CD14-positive monocyte (primary cell): ENCODE data around the gene DOCK6. TPM values are rescaled to one million over a fixed set of nuclear protein-coding genes. Genes with fewer than 3 reads are reported as not detected.

Experiments
- DNase-seq, 3 donors: peaks; one replicate each; pipeline ENCODE4 v3.0.0-alpha.2; 2011 to 2022
- H2AFZ ChIP-seq: 2 replicates; pipeline ENCODE4 v1.6.0; 2012; ENCODE audit warnings: mild to moderate bottlenecking, low read depth, low read length, inconsistent platforms; ENCODE audit not compliant: insufficient read depth, poor library complexity, severe bottlenecking
- H3K27ac ChIP-seq, 2 donors: 1 replicate in 1 of 2; 2 replicates in 1 of 2; pipeline ENCODE4 v1.5.1; 2012 to 2013; ENCODE audit warnings: low read length in 2 of 2, control low read depth in 1 of 2, inconsistent platforms in 1 of 2, low read depth in 1 of 2, mild to moderate bottlenecking in 1 of 2
- H3K27me3 ChIP-seq, 2 donors: one replicate each; pipeline versions ENCODE4 v1.6.0 to v1.6.1; 2011 to 2013; ENCODE audit warnings: low read length in 2 of 2; ENCODE audit not compliant: control insufficient read depth in 2 of 2, insufficient read depth in 2 of 2
- H3K36me3 ChIP-seq, 2 donors: replicated peaks in 1 of 2; 1 replicate in 1 of 2; 2 replicates in 1 of 2; pipeline versions ENCODE4 v1.5.1 to v1.6.1; 2012 to 2013; ENCODE audit warnings: low read length in 2 of 2, control low read depth in 1 of 2, inconsistent platforms in 1 of 2, mild to moderate bottlenecking in 1 of 2; ENCODE audit not compliant: insufficient read depth in 2 of 2, control insufficient read depth in 1 of 2
- H3K4me1 ChIP-seq, 2 donors: 1 replicate in 1 of 2; 2 replicates in 1 of 2; pipeline versions ENCODE4 v1.5.1 to v1.6.1; 2012 to 2013; ENCODE audit warnings: low read length in 2 of 2, control low read depth in 1 of 2, inconsistent platforms in 1 of 2, mild to moderate bottlenecking in 1 of 2, moderate library complexity in 1 of 2; ENCODE audit not compliant: insufficient read depth in 2 of 2, control insufficient read depth in 1 of 2
- H3K4me2 ChIP-seq: replicated peaks from 2 replicates; pipeline ENCODE3; 2012; ENCODE audit warnings: low read length, moderate library complexity, mild to moderate bottlenecking; ENCODE audit not compliant: poor library complexity, severe bottlenecking; ENCODE audit errors: extremely low read depth
- H3K4me3 ChIP-seq, 3 experiments: fragments of 200-600 bp in 1 of 3; sonication (generic) in 1 of 3; replicated peaks in 1 of 3; 1 replicate in 2 of 3; 2 replicates in 1 of 3; pipeline ENCODE4 v1.5.1; 2011 to 2013; ENCODE audit warnings: low read length in 3 of 3, mild to moderate bottlenecking in 3 of 3, control low read depth in 2 of 3, low read depth in 2 of 3, inconsistent platforms in 1 of 3, moderate library complexity in 1 of 3
- H3K79me2 ChIP-seq: 2 replicates; pipeline ENCODE4 v1.6.0; 2012; ENCODE audit warnings: mild to moderate bottlenecking, control low read depth, inconsistent platforms, low read length, moderate library complexity; ENCODE audit not compliant: insufficient read depth
- H3K9ac ChIP-seq: 2 replicates; pipeline ENCODE4 v1.6.0; 2017; ENCODE audit warnings: low read length, mild to moderate bottlenecking; ENCODE audit not compliant: insufficient read depth, poor library complexity, severe bottlenecking
- H3K9me3 ChIP-seq, 2 donors: replicated peaks in 1 of 2; 1 replicate in 1 of 2; 2 replicates in 1 of 2; pipeline versions ENCODE4 v1.5.1 to v1.6.1; 2012 to 2013; ENCODE audit warnings: low read length in 2 of 2, control low read depth in 1 of 2; ENCODE audit not compliant: control insufficient read depth in 1 of 2, insufficient read depth in 1 of 2
- H4K20me1 ChIP-seq: 2 replicates; pipeline ENCODE4 v1.6.0; 2012; ENCODE audit warnings: mild to moderate bottlenecking, low read length, control low read depth, moderate library complexity; ENCODE audit not compliant: insufficient read depth
- H3K27ac Mint-ChIP-seq, 7 donors: one replicate each; pipeline ENCODE4 v1.8.0; 2020; ENCODE audit warnings: mild to moderate bottlenecking in 7 of 7, mixed read lengths in 7 of 7, moderate library complexity in 6 of 7, inconsistent platforms in 2 of 7
- H3K27me3 Mint-ChIP-seq, 3 donors: one replicate each; pipeline ENCODE4 v1.8.0; 2021 to 2022; ENCODE audit warnings: low read depth in 3 of 3, mild to moderate bottlenecking in 3 of 3, mixed read lengths in 3 of 3, moderate library complexity in 3 of 3, inconsistent platforms in 1 of 3
- H3K36me3 Mint-ChIP-seq, 2 donors: one replicate each; pipeline ENCODE4 v1.8.0; 2020; ENCODE audit warnings: mixed read lengths in 2 of 2, inconsistent platforms in 1 of 2, mild to moderate bottlenecking in 1 of 2
- H3K4me1 Mint-ChIP-seq: one replicate; pipeline ENCODE4 v1.8.0; 2020; ENCODE audit warnings: mild to moderate bottlenecking, mixed read lengths
- H3K4me3 Mint-ChIP-seq, 2 donors: one replicate each; pipeline ENCODE4 v1.8.0; 2020; ENCODE audit warnings: mild to moderate bottlenecking in 2 of 2, mixed read lengths in 2 of 2, moderate library complexity in 1 of 2
- H3K9me3 Mint-ChIP-seq, 7 donors: one replicate each; pipeline ENCODE4 v1.8.0; 2020 to 2022; ENCODE audit warnings: mixed read lengths in 7 of 7, mild to moderate bottlenecking in 6 of 7, moderate library complexity in 6 of 7, inconsistent platforms in 2 of 7
- CTCF ChIP-seq: fragments of 200-600 bp; IDR thresholded peaks from one replicate; pipeline ENCODE4 v1.8.0; 2022; ENCODE audit warnings: antibody characterized with exemption, mild to moderate bottlenecking
- WGBS: methylation state at CpG from one replicate; pipeline ENCODE4 v1.1.5; 2013; ENCODE audit warnings: missing lambda C conversion rate; ENCODE audit not compliant: insufficient coverage; 5-methylcytosine and 5-hydroxymethylcytosine counted together
- intact Hi-C, 2 donors: fragments of 100-400 bp; cut with micrococcal nuclease; formaldehyde crosslinking; loops; one replicate each; pipeline versions ENCODE4 v1.15.0 to v1.15.1; 2023
- polyA plus RNA-seq, 3 donors: library from polyadenylated mRNA; depleted of rRNA in 1 of 3; unstranded in 2 of 3; stranded (reverse) in 1 of 3; fragments of 300-500 nt in 2 of 3; fragments of >200 nt in 1 of 3; fragmentation: Illumina TruSeq in 2 of 3; gene quantifications; 1 replicate in 2 of 3; 2 replicates in 1 of 3; pipeline ENCODE4 v1.2.3, GENCODE V29; 2012 to 2021

DOCK6 gene
- polyA plus RNA-seq, 3 donors = 0.03 to 0.93 (median 0.18) TPM

GRCh38 chr19:11227195-11227886 is 35.0 kb downstream of the DOCK6 start:
- Histone ChIP-seq H3K79me2 (no peaks in the 10 kb centered on the region), H3K36me3 (no peaks in the 10 kb centered on the region), H3K4me1 (peaks cover 4 to 6% of the 10 kb centered on the region in 2 donors), H3K27me3 (no peaks in the 10 kb centered on the region), H3K4me2 (no peak overlapping the region), H4K20me1 (no peaks in the 10 kb centered on the region), H3K9ac (no peak overlapping the region), H2AFZ (no peak overlapping the region), H3K9me3 (no peaks in the 10 kb centered on the region), H3K4me3 (no peak overlapping the region), H3K27ac (no peak overlapping the region)
- no peak overlapping the region for H3K4me3 Mint-ChIP-seq
- H3K27me3 Mint-ChIP-seq = peaks cover 2 to 3% (median 3%) of the 10 kb centered on the region in 3 donors
- intact Hi-C loops = no loop called here
- peaks cover 8% of the 10 kb centered on the region for H3K4me1 Mint-ChIP-seq
- H3K9me3 Mint-ChIP-seq = peaks cover 0 to 3% (median 2%) of the 10 kb centered on the region in 7 donors
- no peaks in the 10 kb centered on the region for H3K36me3 Mint-ChIP-seq
- 87% methylated on average over 10 of the region's 14 CpGs for WGBS
- H3K27ac Mint-ChIP-seq = no peak overlapping the region
- TF ChIP-seq CTCF = no peak
- DNase-seq = no peak

GRCh38 chr19:11226716-11227166 is 35.6 kb downstream of the DOCK6 start:
- peaks cover 4 to 6% of the 10 kb centered on the region in 2 donors for H3K4me1 ChIP-seq
- H3K9me3 ChIP-seq = peaks cover 2 to 4% of the 10 kb centered on the region in 2 donors
- H4K20me1 ChIP-seq = no peaks in the 10 kb centered on the region
- H3K4me3 ChIP-seq = no peak overlapping the region
- no peak overlapping the region for H3K27ac Mint-ChIP-seq
- WGBS = 13% methylated on average over 1 of the region's 1 CpG
- no peaks in the 10 kb centered on the region for H3K36me3 Mint-ChIP-seq
- H3K4me3 Mint-ChIP-seq = no peak overlapping the region
- peaks cover under 1 to 8% (median 4%) of the 10 kb centered on the region in 7 donors for H3K9me3 Mint-ChIP-seq
- H2AFZ ChIP-seq = no peak overlapping the region
- H3K9ac ChIP-seq = no peak overlapping the region
- no peak for DNase-seq
- no peak overlapping the region for H3K27ac ChIP-seq
- intact Hi-C loops = no loop called here
- H3K36me3 ChIP-seq = no peaks in the 10 kb centered on the region
- TF ChIP-seq CTCF = no peak
- H3K4me2 ChIP-seq = no peak overlapping the region
- H3K27me3 Mint-ChIP-seq = peaks cover 2 to 3% (median 3%) of the 10 kb centered on the region in 3 donors
- H3K27me3 ChIP-seq = no peaks in the 10 kb centered on the region
- peaks cover 8% of the 10 kb centered on the region for H3K4me1 Mint-ChIP-seq
- H3K79me2 ChIP-seq = no peaks in the 10 kb centered on the region
